Measurements from ENCODE around the gene BCKDHB. TPM values are rescaled to one million over a fixed set of nuclear protein-coding genes. Genes with fewer than 3 reads are reported as not detected.

Gene BCKDHB
- total RNA-seq, 4 donors from 2014 or later: 1.6 to 6.9 (median 4.8) TPM

DNA sequence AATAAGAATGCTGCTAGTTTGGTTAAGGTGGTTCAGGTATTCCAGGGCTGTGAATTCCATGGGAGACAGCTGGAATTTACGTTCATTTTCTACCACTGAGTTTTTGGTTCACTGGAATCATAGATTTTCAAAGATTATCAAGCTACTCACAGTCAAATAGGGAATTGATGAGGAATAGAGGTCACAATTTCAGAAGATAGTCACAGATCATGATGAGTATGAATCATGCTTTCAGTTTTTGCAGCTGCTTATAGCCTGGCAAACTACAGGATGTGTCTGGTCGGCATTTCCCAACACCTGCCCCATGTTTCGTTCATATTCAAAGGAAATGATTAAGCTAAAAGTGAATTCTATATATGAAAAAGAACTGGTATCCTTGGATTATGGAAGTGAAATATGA, 58.7 kb downstream of the BCKDHB start:
- intact Hi-C loops (cut with DNase I; ENCODE audit: low total_unique reads): no loop called here
- no peaks in the 10 kb centered on the region for H3K4me1 ChIP-seq
- ATAC-seq (no peak), DNase-seq (no peak)
- H3K27ac ChIP-seq: no peak overlapping the region
- peaks cover 0 to 2% of the 10 kb centered on the region in 2 donors for H3K36me3 ChIP-seq
- no peak overlapping the region for H3K4me3 ChIP-seq
- in situ Hi-C loops (cut with MboI; ENCODE audit: low sequenced_read_pairs in 4 of 4): no loop called here
- H3K27me3 ChIP-seq: no peaks in the 10 kb centered on the region
- no peaks in the 10 kb centered on the region for H3K9me3 ChIP-seq
- TF ChIP-seq POLR2A (IDR thresholded peaks at IDR 0.05) (no peak), CTCF (IDR thresholded peaks at IDR 0.05 in 4 of 5, conservative IDR thresholded peaks at IDR 0.05 in 1 of 5) (no peak)

GRCh38 chr6:80165819-80166218, 59.3 kb downstream of the BCKDHB start:
- Histone ChIP-seq H3K4me1 (no peaks in the 10 kb centered on the region), H3K27ac (no peak overlapping the region), H3K36me3 (peaks cover 0 to 7% of the 10 kb centered on the region in 2 donors), H3K9me3 (no peaks in the 10 kb centered on the region), H3K27me3 (no peaks in the 10 kb centered on the region), H3K4me3 (no peak overlapping the region)
- ATAC-seq (no peak), DNase-seq (no peak)
- no peak for TF ChIP-seq CTCF (IDR thresholded peaks at IDR 0.05 in 4 of 5, conservative IDR thresholded peaks at IDR 0.05 in 1 of 5)
- intact Hi-C loops (cut with DNase I; ENCODE audit: low total_unique reads): no loop called here
- in situ Hi-C loops (cut with MboI; ENCODE audit: low sequenced_read_pairs in 4 of 4): no loop called here

DNA sequence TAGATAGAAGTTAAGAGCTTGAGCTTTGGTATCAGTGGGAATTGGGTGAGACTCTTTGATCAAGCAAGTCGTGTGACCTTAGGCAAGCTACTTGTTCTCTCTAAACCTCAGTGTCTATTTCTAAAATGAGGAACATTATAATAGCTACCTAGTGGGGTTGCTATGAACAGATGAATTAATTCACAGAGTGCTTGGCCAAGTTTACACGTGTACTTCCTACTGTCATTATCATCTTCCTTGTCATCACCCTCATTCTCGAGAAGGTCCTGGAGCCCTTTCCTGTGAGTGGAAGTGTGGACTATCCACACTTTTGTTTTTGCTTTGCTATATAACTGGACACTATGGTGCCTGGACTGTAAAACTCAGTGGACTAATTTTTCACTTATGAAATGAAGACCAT, 64.0 kb downstream of the BCKDHB start:
- ATAC-seq (no peak), DNase-seq (no peak)
- TF ChIP-seq POLR2A (IDR thresholded peaks at IDR 0.05): no peak
- no peak for TF ChIP-seq CTCF (IDR thresholded peaks at IDR 0.05 in 4 of 5, conservative IDR thresholded peaks at IDR 0.05 in 1 of 5)
- Histone ChIP-seq H3K4me3 (no peak overlapping the region), H3K27ac (no peak overlapping the region), H3K27me3 (no peaks in the 10 kb centered on the region), H3K4me1 (no peaks in the 10 kb centered on the region), H3K36me3 (peaks cover 0 to 7% of the 10 kb centered on the region in 2 donors), H3K9me3 (no peaks in the 10 kb centered on the region)
- in situ Hi-C loops (cut with MboI; ENCODE audit: low sequenced_read_pairs in 4 of 4) (no loop called here), intact Hi-C loops (cut with DNase I; ENCODE audit: low total_unique reads) (no loop called here)

GRCh38 chr6:80173411-80173810, 66.9 kb downstream of the BCKDHB start:
- H3K4me3 ChIP-seq: no peak overlapping the region
- H3K27me3 ChIP-seq: no peaks in the 10 kb centered on the region
- no peaks in the 10 kb centered on the region for H3K4me1 ChIP-seq
- in situ Hi-C loops (cut with MboI; ENCODE audit: low sequenced_read_pairs in 4 of 4) (no loop called here), intact Hi-C loops (cut with DNase I; ENCODE audit: low total_unique reads) (no loop called here)
- TF ChIP-seq CTCF (IDR thresholded peaks at IDR 0.05 in 4 of 5, conservative IDR thresholded peaks at IDR 0.05 in 1 of 5) (no peak), POLR2A (IDR thresholded peaks at IDR 0.05) (no peak)
- ATAC-seq (no peak), DNase-seq (no peak)
- H3K9me3 ChIP-seq: no peaks in the 10 kb centered on the region
- no peak overlapping the region for H3K27ac ChIP-seq
- peaks cover 0 to 7% of the 10 kb centered on the region in 2 donors for H3K36me3 ChIP-seq

DNA sequence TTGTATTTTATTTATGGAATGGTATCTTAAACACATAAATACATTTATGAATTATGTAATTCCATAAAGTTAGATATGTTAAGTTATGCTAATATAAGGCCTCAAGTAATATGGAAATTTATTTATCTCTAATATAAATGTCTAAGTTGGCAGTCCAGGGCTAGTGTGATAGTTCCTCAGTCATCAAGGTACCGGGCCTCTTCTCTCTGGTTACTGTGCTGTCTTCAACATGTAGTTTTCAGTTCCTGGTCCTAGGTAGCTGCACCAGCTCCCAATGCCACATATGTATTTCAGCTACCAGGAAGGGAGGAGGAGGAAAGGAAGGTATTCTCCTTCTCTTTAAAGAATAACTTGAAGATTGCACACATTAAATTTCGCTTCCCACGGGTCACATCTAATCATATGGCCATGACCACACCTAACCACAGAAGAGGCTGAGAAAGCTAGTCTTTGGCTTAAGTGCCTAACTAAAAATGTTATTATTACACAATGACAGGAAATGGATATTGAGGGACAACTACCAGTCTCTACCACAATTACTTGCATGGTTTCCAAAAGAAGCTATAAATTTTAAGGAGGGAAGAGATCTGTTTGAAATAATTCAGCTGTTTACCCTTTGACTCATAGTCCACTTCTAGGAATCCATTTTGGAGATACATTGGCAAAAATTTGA, 68.6 kb downstream of the BCKDHB start:
- no peak for TF ChIP-seq CTCF (IDR thresholded peaks at IDR 0.05 in 4 of 5, conservative IDR thresholded peaks at IDR 0.05 in 1 of 5)
- TF ChIP-seq POLR2A (IDR thresholded peaks at IDR 0.05): no peak
- ATAC-seq: no peak
- Histone ChIP-seq H3K27me3 (no peaks in the 10 kb centered on the region), H3K4me3 (no peak overlapping the region), H3K27ac (no peak overlapping the region), H3K4me1 (no peaks in the 10 kb centered on the region), H3K9me3 (no peaks in the 10 kb centered on the region), H3K36me3 (peaks cover 0 to 6% of the 10 kb centered on the region in 2 donors)
- in situ Hi-C loops (cut with MboI; ENCODE audit: low sequenced_read_pairs in 4 of 4): no loop called here
- DNase-seq: no peak
- intact Hi-C loops (cut with DNase I; ENCODE audit: low total_unique reads): no loop called here

Measured in gastrocnemius medialis (tissue), 4 donors.